ENCODE measurements around the gene HAUS1. TPM values are rescaled to one million over a fixed set of nuclear protein-coding genes. Genes with fewer than 3 reads are reported as not detected.

HAUS1 gene
- total and polyA plus RNA-seq, 2 experiments from 2014 or later: 24.2 to 36.9 TPM

DNA sequence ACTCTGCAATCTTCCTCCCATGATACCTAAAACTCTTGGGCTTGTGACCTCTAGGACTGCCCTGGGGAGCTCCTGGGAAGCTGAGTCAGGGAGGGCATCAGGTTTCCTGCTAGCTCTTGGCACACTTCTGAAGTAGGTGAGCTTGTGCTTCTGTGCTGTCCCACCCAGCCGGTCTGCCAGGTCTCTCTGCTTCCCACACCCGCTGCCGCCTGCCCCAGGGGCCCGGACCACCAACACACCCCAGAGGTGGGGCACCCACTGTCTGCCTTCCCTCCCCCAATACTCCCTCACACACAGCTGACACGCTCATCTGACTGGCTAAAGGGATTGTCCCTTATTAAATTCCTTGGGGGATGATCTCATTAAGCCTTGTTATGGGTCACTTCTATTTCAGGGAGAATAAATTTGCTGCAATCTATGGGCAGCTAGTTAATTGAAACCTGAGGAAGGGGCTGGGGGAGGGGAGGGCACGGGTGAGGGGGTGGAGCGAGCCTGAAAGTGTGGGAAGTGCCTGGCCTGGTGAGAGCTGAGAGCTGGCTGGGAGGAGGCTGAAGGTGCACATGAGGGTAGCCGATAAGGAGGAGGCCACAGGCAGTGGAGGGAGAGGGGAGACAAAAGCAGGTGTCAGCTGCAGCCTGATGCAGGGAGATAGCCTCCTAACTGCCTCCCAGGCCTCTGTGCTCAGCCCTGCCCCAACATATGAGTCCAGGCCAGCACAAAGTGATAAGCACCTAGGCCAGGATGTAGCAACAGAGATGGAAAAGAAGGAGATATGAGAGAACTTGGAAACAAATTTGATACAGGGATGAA lies 48.8 kb downstream of the HAUS1 start:
- peak overlapping the region; percentile 53 for H3K4me3 ChIP-seq
- H3K27ac ChIP-seq: peak overlapping the region; percentile 65

GRCh38 chr18:46155641-46156051 lies 51.5 kb downstream of the HAUS1 start:
- WGBS, 2 experiments (ENCODE audit: low coverage in 1 of 2, low lambda C conversion rate in 2 of 2, missing lambda C conversion rate in 2 of 2): 0 to 4% methylated on average over 2 of the region's 2 CpGs
- Histone ChIP-seq H3K27ac (peak overlapping the region; percentile 51), H3K9me3 (ENCODE audit: low read depth) (no peaks in the 10 kb centered on the region), H3F3A (ENCODE audit: insufficient read depth) (peaks cover 29% of the 10 kb centered on the region), H3K27me3 (replicated peaks; ENCODE audit: insufficient read depth) (no peaks in the 10 kb centered on the region), H3K4me2 (ENCODE audit: unreplicated experiment) (peak overlapping the region; percentile 47), H3K36me3 (ENCODE audit: low read depth) (no peaks in the 10 kb centered on the region), H3K79me2 (ENCODE audit: insufficient read depth) (no peaks in the 10 kb centered on the region), H3K9me2 (ENCODE audit: insufficient read depth) (no peaks in the 10 kb centered on the region), H3K4me3 (peak overlapping the region; percentile 25; the same call in 1 of the 2 replicates), H3K9ac (no peak overlapping the region), H2AFZ (no peak overlapping the region), H4K20me1 (ENCODE audit: insufficient read depth) (no peaks in the 10 kb centered on the region), H3K4me1 (ENCODE audit: insufficient read depth) (peaks cover 49% of the 10 kb centered on the region)
- in situ Hi-C loops (cut with MboI): loop anchor here (25.0 kb wide), 1 partner anchor 332 kb away; no protein-coding TSS in a partner anchor
- no peak for TF ChIP-seq EZH2phosphoT487 (IDR thresholded peaks at IDR 0.05; ENCODE audit: insufficient read depth, low read depth)
- TF ChIP-seq EZH2 (IDR thresholded peaks at IDR 0.05; ENCODE audit: insufficient read depth, poor library complexity, severe bottlenecking): no peak
- DNase-seq: peak; percentile 95

More for the DNA sequence above, 48.8 kb downstream of the HAUS1 start:
- no peaks in the 10 kb centered on the region for H3K36me3 ChIP-seq (ENCODE audit: low read depth)
- peak overlapping the region; percentile 47; the same call in 1 of the 2 replicates for H3K9ac ChIP-seq
- peak overlapping the region; percentile 63 for H2AFZ ChIP-seq
- no peaks in the 10 kb centered on the region for H3K9me2 ChIP-seq (ENCODE audit: insufficient read depth)
- H3F3A ChIP-seq (ENCODE audit: insufficient read depth): peaks cover 29% of the 10 kb centered on the region
- peak; percentile 78 for DNase-seq
- TF ChIP-seq EZH2 (IDR thresholded peaks at IDR 0.05; ENCODE audit: insufficient read depth, poor library complexity, severe bottlenecking) (no peak), EZH2phosphoT487 (IDR thresholded peaks at IDR 0.05; ENCODE audit: insufficient read depth, low read depth) (no peak)
- peak overlapping the region; percentile 76 for H3K4me2 ChIP-seq (ENCODE audit: unreplicated experiment)
- in situ Hi-C loops (cut with MboI): loop anchor here (25.0 kb wide), 1 partner anchor 334 kb away; no protein-coding TSS in a partner anchor
- H3K79me2 ChIP-seq (ENCODE audit: insufficient read depth): no peaks in the 10 kb centered on the region
- H3K9me3 ChIP-seq (ENCODE audit: low read depth): no peaks in the 10 kb centered on the region
- H3K4me1 ChIP-seq (ENCODE audit: insufficient read depth): peaks cover 38% of the 10 kb centered on the region
- H4K20me1 ChIP-seq (ENCODE audit: insufficient read depth): no peaks in the 10 kb centered on the region
- H3K27me3 ChIP-seq (replicated peaks; ENCODE audit: insufficient read depth): no peaks in the 10 kb centered on the region
- 15 to 19% methylated on average over 8 of the region's 8 CpGs for WGBS, 2 experiments (ENCODE audit: low coverage in 1 of 2, low lambda C conversion rate in 2 of 2, missing lambda C conversion rate in 2 of 2)

- Histone ChIP-seq H3K4me3 (0 out of 2 replicates have a peak overlapping the region, but pooled peaks have one; percentile 25), H4K20me1 (ENCODE audit: insufficient read depth) (no peaks in the 10 kb centered on the region), H3K27ac (peak overlapping the region; percentile 51), H3K36me3 (ENCODE audit: low read depth) (no peaks in the 10 kb centered on the region), H3K79me2 (ENCODE audit: insufficient read depth) (no peaks in the 10 kb centered on the region), H3K4me1 (ENCODE audit: insufficient read depth) (peaks cover 49% of the 10 kb centered on the region), H3K9me3 (ENCODE audit: low read depth) (no peaks in the 10 kb centered on the region), H3K27me3 (replicated peaks; ENCODE audit: insufficient read depth) (no peaks in the 10 kb centered on the region), H3F3A (ENCODE audit: insufficient read depth) (peaks cover 29% of the 10 kb centered on the region), H2AFZ (no peak overlapping the region), H3K9ac (no peak overlapping the region), H3K4me2 (ENCODE audit: unreplicated experiment) (peak overlapping the region; percentile 47), H3K9me2 (ENCODE audit: insufficient read depth) (no peaks in the 10 kb centered on the region)
- in situ Hi-C loops (cut with MboI): loop anchor here (25.0 kb wide), 1 partner anchor 331 kb away; no protein-coding TSS in a partner anchor
- WGBS, 2 experiments (ENCODE audit: low coverage in 1 of 2, low lambda C conversion rate in 2 of 2, missing lambda C conversion rate in 2 of 2): 94 to 99% methylated on average over 3 of the region's 3 CpGs
- no peak for DNase-seq
- TF ChIP-seq EZH2 (IDR thresholded peaks at IDR 0.05; ENCODE audit: insufficient read depth, poor library complexity, severe bottlenecking): no peak
- TF ChIP-seq EZH2phosphoT487 (IDR thresholded peaks at IDR 0.05; ENCODE audit: insufficient read depth, low read depth): no peak
Observed at GRCh38 chr18:46156124-46156745, 52.0 kb downstream of the HAUS1 start.

DNA sequence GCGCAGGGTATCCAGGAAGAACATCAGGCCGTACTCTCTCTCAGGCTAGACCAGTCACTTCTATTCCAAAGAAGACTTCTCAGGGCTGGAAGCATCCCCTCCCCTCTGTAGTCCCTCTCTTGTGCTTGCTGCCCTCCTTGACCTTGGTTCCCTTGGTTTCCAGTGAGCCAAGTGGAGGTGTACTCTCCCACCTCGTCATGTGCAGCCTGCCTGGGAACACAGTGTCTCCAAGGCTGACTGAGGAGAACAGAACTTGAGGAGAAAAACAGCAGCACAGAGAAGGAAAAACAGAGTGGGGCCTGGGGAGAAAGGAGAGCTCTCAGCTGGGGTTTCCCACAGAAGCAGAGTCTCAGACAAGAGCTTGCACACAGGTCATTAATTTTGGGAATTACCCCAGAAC lies 52.7 kb downstream of the HAUS1 start:
- no peaks in the 10 kb centered on the region for H4K20me1 ChIP-seq (ENCODE audit: insufficient read depth)
- TF ChIP-seq EZH2 (IDR thresholded peaks at IDR 0.05; ENCODE audit: insufficient read depth, poor library complexity, severe bottlenecking) (no peak), EZH2phosphoT487 (IDR thresholded peaks at IDR 0.05; ENCODE audit: insufficient read depth, low read depth) (no peak)
- peaks cover 47% of the 10 kb centered on the region for H3K4me1 ChIP-seq (ENCODE audit: insufficient read depth)
- no peaks in the 10 kb centered on the region for H3K27me3 ChIP-seq (replicated peaks; ENCODE audit: insufficient read depth)
- no peaks in the 10 kb centered on the region for H3K9me3 ChIP-seq (ENCODE audit: low read depth)
- H3K4me3 ChIP-seq: no peak overlapping the region
- no peaks in the 10 kb centered on the region for H3K9me2 ChIP-seq (ENCODE audit: insufficient read depth)
- no peak for DNase-seq
- no peak overlapping the region for H3K27ac ChIP-seq
- in situ Hi-C loops (cut with MboI): loop anchor here (25.0 kb wide), 1 partner anchor 330 kb away; no protein-coding TSS in a partner anchor
- H3F3A ChIP-seq (ENCODE audit: insufficient read depth): peaks cover 27% of the 10 kb centered on the region
- no peaks in the 10 kb centered on the region for H3K79me2 ChIP-seq (ENCODE audit: insufficient read depth)
- no peak overlapping the region for H3K9ac ChIP-seq
- H3K36me3 ChIP-seq (ENCODE audit: low read depth): no peaks in the 10 kb centered on the region
- no peak overlapping the region for H2AFZ ChIP-seq
- H3K4me2 ChIP-seq (ENCODE audit: unreplicated experiment): no peak overlapping the region
- WGBS, 2 experiments (ENCODE audit: low coverage in 1 of 2, low lambda C conversion rate in 2 of 2, missing lambda C conversion rate in 2 of 2): 99 to 100% methylated on average over 3 of the region's 3 CpGs

Data from GM23248 (cell line).